Measurements from ENCODE around the gene TMEM245. TPM values are rescaled to one million over a fixed set of nuclear protein-coding genes. Genes with fewer than 3 reads are reported as not detected.

The TMEM245 gene
- total and polyA plus RNA-seq, 11 donors, result 16.7 to 174 (median 99.6) TPM

DNA sequence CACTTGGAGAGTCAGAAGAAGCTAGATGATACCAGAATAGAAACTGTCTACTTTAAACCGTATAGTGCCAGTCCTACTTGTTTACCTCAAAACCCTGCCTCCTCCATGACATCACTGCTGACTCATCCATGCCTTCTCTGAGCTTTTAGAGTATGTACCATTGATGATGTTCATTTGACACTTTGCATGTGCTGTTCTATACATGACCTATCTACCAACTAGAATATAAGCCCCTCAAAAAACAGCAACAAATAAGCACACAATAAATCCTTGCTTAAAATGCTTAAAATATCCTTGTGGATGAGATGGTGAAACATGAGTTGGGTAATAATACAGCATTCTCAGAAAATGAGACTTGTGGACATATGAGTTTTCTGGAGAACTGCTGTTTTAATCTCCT lies 109.0 kb downstream of the TMEM245 start:
- no peaks in the 10 kb centered on the region for H3K36me3 ChIP-seq
- WGBS, 4 donors, result 10 to 23% (median 18%) methylated on average over 1 of the region's 1 CpG
- DNase-seq (no peak), ATAC-seq (no peak)
- TF ChIP-seq POLR2A (IDR thresholded peaks at IDR 0.05), result no peak
- TF ChIP-seq, protein P1, sequence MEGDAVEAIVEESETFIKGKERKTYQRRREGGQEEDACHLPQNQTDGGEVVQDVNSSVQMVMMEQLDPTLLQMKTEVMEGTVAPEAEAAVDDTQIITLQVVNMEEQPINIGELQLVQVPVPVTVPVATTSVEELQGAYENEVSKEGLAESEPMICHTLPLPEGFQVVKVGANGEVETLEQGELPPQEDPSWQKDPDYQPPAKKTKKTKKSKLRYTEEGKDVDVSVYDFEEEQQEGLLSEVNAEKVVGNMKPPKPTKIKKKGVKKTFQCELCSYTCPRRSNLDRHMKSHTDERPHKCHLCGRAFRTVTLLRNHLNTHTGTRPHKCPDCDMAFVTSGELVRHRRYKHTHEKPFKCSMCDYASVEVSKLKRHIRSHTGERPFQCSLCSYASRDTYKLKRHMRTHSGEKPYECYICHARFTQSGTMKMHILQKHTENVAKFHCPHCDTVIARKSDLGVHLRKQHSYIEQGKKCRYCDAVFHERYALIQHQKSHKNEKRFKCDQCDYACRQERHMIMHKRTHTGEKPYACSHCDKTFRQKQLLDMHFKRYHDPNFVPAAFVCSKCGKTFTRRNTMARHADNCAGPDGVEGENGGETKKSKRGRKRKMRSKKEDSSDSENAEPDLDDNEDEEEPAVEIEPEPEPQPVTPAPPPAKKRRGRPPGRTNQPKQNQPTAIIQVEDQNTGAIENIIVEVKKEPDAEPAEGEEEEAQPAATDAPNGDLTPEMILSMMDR (IDR thresholded peaks at IDR 0.05), result no peak
- peak overlapping the region in 9 of 12 donors; percentile 25 to 98 (median 91) for H3K27ac ChIP-seq
- intact Hi-C loops (cut with DNase I), result loop anchor here in 4 of 10 donors (5.0 to 10.0 kb wide), 5 partner anchors 38 to 78 kb away; partner anchors contain the start of genes ABITRAM (in 1 of the 4) and ELP1 (in 1 of the 4)
- peaks cover 3 to 61% (median 36%) of the 10 kb centered on the region in 12 donors for H3K4me1 ChIP-seq
- H3K9me3 ChIP-seq, result no peaks in the 10 kb centered on the region
- H3K27me3 ChIP-seq, result no peaks in the 10 kb centered on the region
- peak overlapping the region in 5 of 12 donors; percentile 76 to 94 (median 91) for H3K4me3 ChIP-seq

DNA sequence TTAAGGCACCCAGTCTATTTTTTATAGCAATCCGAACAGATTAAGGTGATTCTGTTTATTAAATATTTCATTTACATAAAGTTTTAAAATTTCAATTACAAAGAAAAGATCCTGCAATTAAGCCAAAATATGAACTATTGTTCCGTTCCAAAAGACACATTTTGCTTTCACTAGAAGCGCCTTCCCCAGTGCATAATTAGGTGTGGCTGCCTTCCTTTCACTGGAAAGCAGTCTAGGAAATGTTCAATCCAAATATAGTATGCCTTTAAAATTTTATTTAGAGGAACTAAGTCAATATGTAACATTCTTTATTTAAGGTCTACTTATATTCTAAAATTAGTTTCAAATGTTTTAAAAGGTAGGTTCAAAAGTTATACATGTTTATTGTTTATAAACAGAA lies 114.1 kb downstream of the TMEM245 start:
- ATAC-seq, result no peak
- no peak for DNase-seq
- TF ChIP-seq, protein P1 (IDR thresholded peaks at IDR 0.05), result no peak
- no peak for TF ChIP-seq POLR2A (IDR thresholded peaks at IDR 0.05)
- H3K27ac ChIP-seq, result peak overlapping the region in 4 of 12 donors; percentile 3 to 44 (median 27)
- intact Hi-C loops (cut with DNase I), result no loop called here
- H3K4me3 ChIP-seq, result no peak overlapping the region
- peaks cover 0 to 19% (median 10%) of the 10 kb centered on the region in 12 donors for H3K9me3 ChIP-seq
- H3K36me3 ChIP-seq, result peaks cover 0 to 4% (median 0%) of the 10 kb centered on the region in 9 donors
- WGBS, 4 donors, result 51 to 68% (median 61%) methylated on average over 3 of the region's 3 CpGs
- H3K4me1 ChIP-seq, result peaks cover 0 to 45% (median 17%) of the 10 kb centered on the region in 12 donors
- no peaks in the 10 kb centered on the region for H3K27me3 ChIP-seq

GRCh38 chr9:109003116-109003515 lies 116.6 kb downstream of the TMEM245 start:
- Histone ChIP-seq H3K4me1 (peaks cover 0 to 44% (median 13%) of the 10 kb centered on the region in 12 donors), H3K4me3 (no peak overlapping the region), H3K36me3 (peaks cover 0 to 4% (median 0%) of the 10 kb centered on the region in 9 donors), H3K27me3 (no peaks in the 10 kb centered on the region), H3K27ac (no peak overlapping the region), H3K9me3 (peaks cover 0 to 19% (median 10%) of the 10 kb centered on the region in 12 donors)
- TF ChIP-seq POLR2A (IDR thresholded peaks at IDR 0.05), result no peak
- TF ChIP-seq, protein P1 (IDR thresholded peaks at IDR 0.05), result no peak
- 76 to 100% (median 98%) methylated on average over 2 of the region's 2 CpGs for WGBS, 4 donors
- intact Hi-C loops (cut with DNase I), result no loop called here
- DNase-seq (no peak), ATAC-seq (no peak)

- Histone ChIP-seq H3K27me3 (no peaks in the 10 kb centered on the region), H3K4me1 (peaks cover 0 to 46% (median 13%) of the 10 kb centered on the region in 12 donors), H3K4me3 (no peak overlapping the region), H3K27ac (no peak overlapping the region), H3K36me3 (peaks cover 0 to 4% (median 0%) of the 10 kb centered on the region in 9 donors), H3K9me3 (peaks cover 0 to 19% (median 10%) of the 10 kb centered on the region in 12 donors)
- ATAC-seq (no peak), DNase-seq (no peak)
- intact Hi-C loops (cut with DNase I), result no loop called here
- WGBS, 4 donors, result 91 to 98% (median 95%) methylated on average over 4 of the region's 4 CpGs
- TF ChIP-seq, protein P1 (IDR thresholded peaks at IDR 0.05), result no peak
- TF ChIP-seq POLR2A (IDR thresholded peaks at IDR 0.05), result no peak
These were observed 117.6 kb downstream of the TMEM245 start for GRCh38 chr9:109002141-109002540.
